ENCODE results near the gene PI4KA. TPM values are rescaled to one million over a fixed set of nuclear protein-coding genes. Genes with fewer than 3 reads are reported as not detected.
"Not testable (repeated sequence)": the region's sequence is repeated elsewhere in the genome, so short reads cannot be mapped to it uniquely, and the experiment has no call there.

The PI4KA gene
- total RNA-seq, 4 donors from 2014 or later = 85.0 to 127 (median 101) TPM

- no peak for TF ChIP-seq CTCF (IDR thresholded peaks at IDR 0.05)
- TF ChIP-seq POLR2A (IDR thresholded peaks at IDR 0.05) = no peak
- H3K4me3 ChIP-seq (replicated peaks in 1 of 3) = no peak overlapping the region
- DNase-seq = no peak
- no peaks in the 10 kb centered on the region for H3K27me3 ChIP-seq
- H3K27ac ChIP-seq = no peak overlapping the region
- intact Hi-C loops (cut with DNase I) = no loop called here
- no peaks in the 10 kb centered on the region for H3K9me3 ChIP-seq
- WGBS, 2 donors = 97 to 98% methylated on average over 6 of the region's 6 CpGs
- no peaks in the 10 kb centered on the region for H3K4me1 ChIP-seq
- peaks cover 12 to 25% of the 10 kb centered on the region in 2 donors for H3K36me3 ChIP-seq
Measured at GRCh38 chr22:20833225-20833665, 25.4 kb downstream of the PI4KA start.

- 94 to 97% methylated on average over 3 of the region's 3 CpGs for WGBS, 2 donors
Measured at GRCh38 chr22:20829491-20830134, 29.0 kb downstream of the PI4KA start.

GRCh38 chr22:20826373-20827152, 32.0 kb downstream of the PI4KA start:
- H3K27ac ChIP-seq; DNase-seq; intact Hi-C loops (cut with DNase I); H3K27me3 ChIP-seq; H3K4me1 ChIP-seq; H3K9me3 ChIP-seq; H3K4me3 ChIP-seq (replicated peaks in 1 of 3): not testable (repeated sequence)
- WGBS, 2 donors = 94 to 98% methylated on average over 5 of the region's 5 CpGs
- H3K36me3 ChIP-seq = peaks cover 0 to 23% of the 10 kb centered on the region in 2 donors

More at GRCh38 chr22:20829491-20830134, 29.0 kb downstream of the PI4KA start:
- no peaks in the 10 kb centered on the region for H3K9me3 ChIP-seq
- H3K27me3 ChIP-seq = no peaks in the 10 kb centered on the region
- no peaks in the 10 kb centered on the region for H3K4me1 ChIP-seq
- TF ChIP-seq POLR2A (IDR thresholded peaks at IDR 0.05) (no peak), CTCF (IDR thresholded peaks at IDR 0.05) (no peak)
- H3K4me3 ChIP-seq (replicated peaks in 1 of 3) = no peak overlapping the region
- intact Hi-C loops (cut with DNase I) = no loop called here
- DNase-seq = no peak
- peaks cover 12 to 25% of the 10 kb centered on the region in 2 donors for H3K36me3 ChIP-seq
- no peak overlapping the region for H3K27ac ChIP-seq

- Histone ChIP-seq H3K27me3 (no peaks in the 10 kb centered on the region), H3K4me3 (replicated peaks in 1 of 3) (no peak overlapping the region), H3K9me3 (no peaks in the 10 kb centered on the region), H3K4me1 (no peaks in the 10 kb centered on the region), H3K36me3 (peaks cover 0 to 22% of the 10 kb centered on the region in 2 donors), H3K27ac (no peak overlapping the region)
- TF ChIP-seq POLR2A (IDR thresholded peaks at IDR 0.05) (no peak), CTCF (IDR thresholded peaks at IDR 0.05) (no peak)
- intact Hi-C loops (cut with DNase I) = no loop called here
- DNase-seq = no peak
- 92 to 93% methylated on average over 6 of the region's 6 CpGs for WGBS, 2 donors
Measured at GRCh38 chr22:20825624-20826023, 33.0 kb downstream of the PI4KA start.

- H3K9me3 ChIP-seq; H3K27ac ChIP-seq; intact Hi-C loops (cut with DNase I); H3K4me1 ChIP-seq; H3K4me3 ChIP-seq (replicated peaks in 1 of 3); H3K27me3 ChIP-seq; DNase-seq: not testable (repeated sequence)
- peaks cover 0 to 19% of the 10 kb centered on the region in 2 donors for H3K36me3 ChIP-seq
- 94 to 95% methylated on average over 4 of the region's 4 CpGs for WGBS, 2 donors
Measured at GRCh38 chr22:20825216-20825615, 33.4 kb downstream of the PI4KA start.

- intact Hi-C loops (cut with DNase I) = no loop called here
- DNase-seq = no peak
- Histone ChIP-seq H3K4me3 (replicated peaks in 1 of 3) (no peak overlapping the region), H3K36me3 (peaks cover 13 to 26% of the 10 kb centered on the region in 2 donors), H3K27me3 (no peaks in the 10 kb centered on the region), H3K27ac (no peak overlapping the region), H3K4me1 (no peaks in the 10 kb centered on the region), H3K9me3 (no peaks in the 10 kb centered on the region)
- no peak for TF ChIP-seq CTCF (IDR thresholded peaks at IDR 0.05)
- no peak for TF ChIP-seq POLR2A (IDR thresholded peaks at IDR 0.05)
- 100% methylated on average over 1 of the region's 1 CpG for WGBS, 2 donors
Measured at GRCh38 chr22:20823264-20823663, 35.3 kb downstream of the PI4KA start.
